ENCODE data around the gene PPFIA2.
"Not testable (repeated sequence)": the region's sequence is repeated elsewhere in the genome, so short reads cannot be mapped to it uniquely, and the experiment has no call there.

PPFIA2 gene

GRCh38 chr12:81231574-81232368, 527.4 kb downstream of the PPFIA2 start:
- Histone ChIP-seq H3K27ac (ENCODE audit: low read depth, low read length) (no peak overlapping the region), H3K36me3 (ENCODE audit: control insufficient read depth, insufficient read depth, low read length) (peaks cover 4% of the 10 kb centered on the region; the same call in 1 of the 2 replicates), H3K4me1 (ENCODE audit: control insufficient read depth, insufficient read depth, low read length) (peaks cover 6% of the 10 kb centered on the region; the same call in 1 of the 2 replicates), H3K4me3 (ENCODE audit: low read depth, low read length) (no peak overlapping the region), H3K9ac (ENCODE audit: low read length) (no peak overlapping the region), H3K27me3 (ENCODE audit: control insufficient read depth, insufficient read depth, low read length) (no peaks in the 10 kb centered on the region), H3K9me3 (ENCODE audit: control insufficient read depth, insufficient read depth, low read depth, low read length) (no peaks in the 10 kb centered on the region)

- Histone ChIP-seq H3K4me1 (ENCODE audit: control insufficient read depth, insufficient read depth, low read length) (peaks cover 6% of the 10 kb centered on the region; the same call in 1 of the 2 replicates), H3K36me3 (ENCODE audit: control insufficient read depth, insufficient read depth, low read length) (peaks cover 4% of the 10 kb centered on the region; the same call in 1 of the 2 replicates), H3K27me3 (ENCODE audit: control insufficient read depth, insufficient read depth, low read length) (no peaks in the 10 kb centered on the region), H3K9me3 (ENCODE audit: control insufficient read depth, insufficient read depth, low read depth, low read length) (no peaks in the 10 kb centered on the region), H3K27ac (ENCODE audit: low read depth, low read length) (no peak overlapping the region), H3K9ac (ENCODE audit: low read length) (no peak overlapping the region), H3K4me3 (ENCODE audit: low read depth, low read length) (no peak overlapping the region)
Observed at GRCh38 chr12:81229759-81230158, 529.4 kb downstream of the PPFIA2 start.

GRCh38 chr12:81224626-81225025, 534.5 kb downstream of the PPFIA2 start:
- Histone ChIP-seq H3K9me3 (ENCODE audit: control insufficient read depth, insufficient read depth, low read depth, low read length) (no peaks in the 10 kb centered on the region), H3K36me3 (ENCODE audit: control insufficient read depth, insufficient read depth, low read length) (no peaks in the 10 kb centered on the region), H3K27ac (ENCODE audit: low read depth, low read length) (no peak overlapping the region), H3K4me1 (ENCODE audit: control insufficient read depth, insufficient read depth, low read length) (peaks cover 2% of the 10 kb centered on the region; the same call in 1 of the 2 replicates), H3K9ac (ENCODE audit: low read length) (no peak overlapping the region), H3K27me3 (ENCODE audit: control insufficient read depth, insufficient read depth, low read length) (no peaks in the 10 kb centered on the region), H3K4me3 (ENCODE audit: low read depth, low read length) (no peak overlapping the region)

DNA sequence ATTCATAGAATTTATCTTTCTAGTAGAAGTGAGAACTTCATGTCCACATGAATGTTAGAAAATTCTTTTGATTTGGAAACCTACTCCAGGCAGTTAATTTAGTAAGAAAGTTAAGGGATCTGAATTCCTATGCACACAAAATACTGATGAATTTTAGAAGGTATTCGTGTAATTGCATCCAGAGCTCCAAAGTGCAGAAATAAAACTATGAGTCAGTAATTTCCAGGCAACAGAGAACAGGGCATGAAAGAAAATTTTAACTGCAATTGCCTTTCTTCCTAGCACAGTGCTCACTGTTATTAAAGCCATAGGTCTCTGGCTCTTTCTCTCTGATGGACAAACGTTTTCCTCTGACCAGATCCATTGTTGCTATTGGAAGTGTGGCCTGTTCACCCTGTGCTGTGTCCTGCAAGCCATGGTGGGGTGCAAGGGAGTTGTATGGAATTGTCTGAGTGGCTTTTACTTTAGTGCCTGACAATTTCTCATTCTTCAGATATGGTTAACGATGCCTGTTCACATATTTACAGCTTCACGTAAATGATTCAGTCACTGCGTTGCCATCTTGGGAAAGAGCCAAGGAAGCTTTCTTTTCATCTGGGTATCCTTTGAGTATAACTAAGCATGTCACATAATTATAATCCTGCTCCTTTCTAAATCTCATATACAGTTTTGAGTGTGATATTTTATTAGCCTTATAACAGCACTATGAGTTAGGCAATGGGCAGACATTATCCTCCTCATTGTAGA, 536.1 kb downstream of the PPFIA2 start:
- H3K27me3 ChIP-seq (ENCODE audit: control insufficient read depth, insufficient read depth, low read length) = no peaks in the 10 kb centered on the region
- H3K36me3 ChIP-seq (ENCODE audit: control insufficient read depth, insufficient read depth, low read length) = no peaks in the 10 kb centered on the region
- H3K27ac ChIP-seq (ENCODE audit: low read depth, low read length) = no peak overlapping the region
- no peaks in the 10 kb centered on the region for H3K4me1 ChIP-seq (ENCODE audit: control insufficient read depth, insufficient read depth, low read length)
- H3K9me3 ChIP-seq (ENCODE audit: control insufficient read depth, insufficient read depth, low read depth, low read length) = no peaks in the 10 kb centered on the region
- no peak overlapping the region for H3K4me3 ChIP-seq (ENCODE audit: low read depth, low read length)
- H3K9ac ChIP-seq (ENCODE audit: low read length) = no peak overlapping the region

- H3K4me3 ChIP-seq (ENCODE audit: low read depth, low read length) = no peak overlapping the region
- H3K9me3 ChIP-seq (ENCODE audit: control insufficient read depth, insufficient read depth, low read depth, low read length) = no peaks in the 10 kb centered on the region
- no peak overlapping the region for H3K9ac ChIP-seq (ENCODE audit: low read length)
- no peaks in the 10 kb centered on the region for H3K27me3 ChIP-seq (ENCODE audit: control insufficient read depth, insufficient read depth, low read length)
- H3K4me1 ChIP-seq (ENCODE audit: control insufficient read depth, insufficient read depth, low read length) = no peaks in the 10 kb centered on the region
- H3K36me3 ChIP-seq (ENCODE audit: control insufficient read depth, insufficient read depth, low read length) = no peaks in the 10 kb centered on the region
- no peak overlapping the region for H3K27ac ChIP-seq (ENCODE audit: low read depth, low read length)
Observed at GRCh38 chr12:81221681-81222080, 537.5 kb downstream of the PPFIA2 start.

DNA sequence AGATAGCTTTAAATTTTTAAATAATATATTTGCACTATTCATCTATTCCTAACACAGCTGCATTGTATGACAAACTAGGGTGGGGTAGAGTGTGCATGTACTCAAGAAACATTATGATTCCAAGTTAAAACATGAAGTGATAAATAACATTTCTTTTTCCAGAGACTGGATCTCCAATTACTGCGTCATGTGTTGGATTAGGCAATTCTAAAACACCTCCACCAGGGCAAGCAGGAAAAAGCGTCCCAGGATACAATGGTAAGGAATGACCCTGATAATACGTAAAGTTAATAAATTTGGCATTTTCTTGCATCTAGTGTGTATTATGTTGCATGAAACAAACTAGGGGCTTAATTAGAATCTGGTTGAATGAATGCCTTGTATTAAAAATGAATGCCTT, 542.4 kb downstream of the PPFIA2 start:
- peaks cover 4% of the 10 kb centered on the region for H3K4me1 ChIP-seq (ENCODE audit: control insufficient read depth, insufficient read depth, low read length)
- H3K9ac ChIP-seq (ENCODE audit: low read length) = no peak overlapping the region
- H3K36me3 ChIP-seq (ENCODE audit: control insufficient read depth, insufficient read depth, low read length) = no peaks in the 10 kb centered on the region
- H3K27ac ChIP-seq (ENCODE audit: low read depth, low read length) = no peak overlapping the region
- H3K27me3 ChIP-seq (ENCODE audit: control insufficient read depth, insufficient read depth, low read length) = no peaks in the 10 kb centered on the region
- H3K9me3 ChIP-seq (ENCODE audit: control insufficient read depth, insufficient read depth, low read depth, low read length) = no peaks in the 10 kb centered on the region
- H3K4me3 ChIP-seq (ENCODE audit: low read depth, low read length) = no peak overlapping the region

DNA sequence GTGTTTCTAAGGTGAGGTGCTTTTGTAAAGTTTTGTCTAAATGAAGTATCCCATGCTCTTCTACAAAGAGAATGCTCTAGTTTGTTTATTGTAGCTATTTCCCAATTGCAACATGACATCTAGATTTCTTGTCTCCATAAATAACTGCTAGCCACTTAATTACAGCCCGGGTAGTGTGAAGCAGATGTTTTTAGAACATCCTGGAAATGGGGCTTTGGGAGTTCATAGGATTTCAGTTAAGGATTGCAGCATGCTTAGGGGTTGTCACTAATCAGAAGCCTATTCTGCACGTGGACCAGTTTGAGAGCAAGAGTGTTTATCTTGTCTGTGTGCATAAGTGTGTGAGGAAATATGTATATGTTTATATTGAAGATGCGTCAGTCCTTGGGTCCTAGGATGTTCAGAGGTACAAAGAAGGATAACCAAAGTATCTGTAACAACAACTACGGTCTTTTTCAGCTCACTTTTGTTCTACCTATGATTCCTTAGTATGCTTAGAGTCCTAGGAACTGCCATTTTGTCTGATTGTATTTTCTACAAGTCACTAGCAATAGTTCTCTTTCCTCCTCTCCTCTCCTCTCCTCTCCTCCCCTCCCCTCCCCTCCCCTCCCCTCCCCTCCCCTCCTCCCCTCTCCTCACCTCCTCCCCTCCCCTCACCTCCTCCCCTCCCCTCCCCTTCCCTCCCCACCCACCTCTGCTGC, 546.0 kb downstream of the PPFIA2 start:
- no peaks in the 10 kb centered on the region for H3K9me3 ChIP-seq (ENCODE audit: control insufficient read depth, insufficient read depth, low read depth, low read length)
- H3K9ac ChIP-seq (ENCODE audit: low read length) = no peak overlapping the region
- no peak overlapping the region for H3K4me3 ChIP-seq (ENCODE audit: low read depth, low read length)
- no peaks in the 10 kb centered on the region for H3K27me3 ChIP-seq (ENCODE audit: control insufficient read depth, insufficient read depth, low read length)
- H3K27ac ChIP-seq (ENCODE audit: low read depth, low read length) = no peak overlapping the region
- no peaks in the 10 kb centered on the region for H3K36me3 ChIP-seq (ENCODE audit: control insufficient read depth, insufficient read depth, low read length)
- H3K4me1 ChIP-seq (ENCODE audit: control insufficient read depth, insufficient read depth, low read length) = peaks cover 35% of the 10 kb centered on the region

- H3K36me3 ChIP-seq (ENCODE audit: control insufficient read depth, insufficient read depth, low read length) = no peaks in the 10 kb centered on the region
- H3K27ac ChIP-seq (ENCODE audit: low read depth, low read length) = no peak overlapping the region
- H3K4me1 ChIP-seq (ENCODE audit: control insufficient read depth, insufficient read depth, low read length) = peaks cover 53% of the 10 kb centered on the region
- H3K4me3 ChIP-seq (ENCODE audit: low read depth, low read length) = no peak overlapping the region
- H3K9me3 ChIP-seq (ENCODE audit: control insufficient read depth, insufficient read depth, low read depth, low read length) = no peaks in the 10 kb centered on the region
- H3K27me3 ChIP-seq (ENCODE audit: control insufficient read depth, insufficient read depth, low read length) = no peaks in the 10 kb centered on the region
- no peak overlapping the region for H3K9ac ChIP-seq (ENCODE audit: low read length)
Observed at GRCh38 chr12:81211306-81211705, 547.8 kb downstream of the PPFIA2 start.

DNA sequence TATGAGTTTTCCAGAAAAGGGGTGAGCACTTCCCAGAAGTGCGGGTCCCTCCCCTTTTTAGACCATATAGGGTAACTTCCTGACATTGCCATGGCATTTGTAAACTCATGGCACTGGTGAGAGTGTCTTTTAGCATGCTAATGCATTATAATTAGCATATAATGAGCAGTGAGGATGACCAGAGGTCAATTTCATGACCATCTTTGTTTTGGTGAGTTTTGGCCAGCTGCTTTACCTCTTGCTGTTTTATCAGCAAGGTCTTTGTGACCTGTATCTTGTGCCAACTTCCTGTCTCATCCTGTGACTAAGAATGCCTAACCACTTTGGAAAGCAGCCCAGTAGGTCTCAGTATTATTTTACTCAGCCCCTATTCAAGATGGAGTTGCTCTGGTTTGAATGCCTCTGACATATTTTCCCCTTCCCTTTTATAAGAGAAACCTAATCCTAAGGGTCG, 549.4 kb downstream of the PPFIA2 start:
- not testable (repeated sequence) for H3K36me3 ChIP-seq (ENCODE audit: control insufficient read depth, insufficient read depth, low read length); H3K4me3 ChIP-seq (ENCODE audit: low read depth, low read length); H3K27me3 ChIP-seq (ENCODE audit: control insufficient read depth, insufficient read depth, low read length); H3K27ac ChIP-seq (ENCODE audit: low read depth, low read length); H3K9me3 ChIP-seq (ENCODE audit: control insufficient read depth, insufficient read depth, low read depth, low read length); H3K9ac ChIP-seq (ENCODE audit: low read length)
- H3K4me1 ChIP-seq (ENCODE audit: control insufficient read depth, insufficient read depth, low read length) = peaks cover 66% of the 10 kb centered on the region

- Histone ChIP-seq H3K36me3 (ENCODE audit: control insufficient read depth, insufficient read depth, low read length) (no peaks in the 10 kb centered on the region), H3K9ac (ENCODE audit: low read length) (no peak overlapping the region), H3K9me3 (ENCODE audit: control insufficient read depth, insufficient read depth, low read depth, low read length) (no peaks in the 10 kb centered on the region), H3K4me3 (ENCODE audit: low read depth, low read length) (no peak overlapping the region), H3K27ac (ENCODE audit: low read depth, low read length) (no peak overlapping the region), H3K27me3 (ENCODE audit: control insufficient read depth, insufficient read depth, low read length) (no peaks in the 10 kb centered on the region), H3K4me1 (ENCODE audit: control insufficient read depth, insufficient read depth, low read length) (peaks cover 66% of the 10 kb centered on the region)
Observed at GRCh38 chr12:81209012-81209411, 550.1 kb downstream of the PPFIA2 start.

Data from HUES6 (cell line).